ENCODE results near the gene CTNS.

CTNS gene

DNA sequence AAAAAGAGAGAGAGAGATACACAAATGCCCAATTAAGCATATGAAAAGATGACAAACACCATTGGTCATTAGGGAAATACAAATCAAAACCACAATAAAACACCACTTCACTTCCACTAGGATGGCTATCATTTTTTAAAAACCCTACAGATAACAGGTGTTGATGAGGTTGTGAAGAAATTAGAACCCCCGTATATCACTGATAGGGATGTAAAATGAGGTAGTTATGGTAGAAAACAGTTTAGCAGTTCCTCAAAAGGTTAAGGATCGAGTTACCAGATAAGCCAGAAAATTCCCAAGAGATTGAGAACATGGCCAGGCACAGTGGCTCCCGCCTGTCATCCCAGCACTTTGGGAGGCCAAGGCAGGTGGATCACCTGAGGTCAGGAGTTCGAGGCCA is 56.6 kb downstream of the CTNS start:
- no peak overlapping the region for H2AFZ ChIP-seq
- no peak overlapping the region for H3K4me3 ChIP-seq (ENCODE audit: low read depth, low read length)
- no peak overlapping the region for H3K27ac ChIP-seq
- no peaks in the 10 kb centered on the region for H3K9me3 ChIP-seq (ENCODE audit: control insufficient read depth, low read length)
- no peaks in the 10 kb centered on the region for H3K27me3 ChIP-seq (ENCODE audit: control insufficient read depth, insufficient read depth, low read length)
- no peaks in the 10 kb centered on the region for H3K36me3 ChIP-seq (ENCODE audit: control insufficient read depth, insufficient read depth, low read length)
- H3K4me1 ChIP-seq: peaks cover 3% of the 10 kb centered on the region
- no peak overlapping the region for H3K4me2 ChIP-seq (ENCODE audit: low read length)
- peaks cover 10% of the 10 kb centered on the region for H3K79me2 ChIP-seq
- no peak overlapping the region for H3K9ac ChIP-seq
- TF ChIP-seq, protein P1, sequence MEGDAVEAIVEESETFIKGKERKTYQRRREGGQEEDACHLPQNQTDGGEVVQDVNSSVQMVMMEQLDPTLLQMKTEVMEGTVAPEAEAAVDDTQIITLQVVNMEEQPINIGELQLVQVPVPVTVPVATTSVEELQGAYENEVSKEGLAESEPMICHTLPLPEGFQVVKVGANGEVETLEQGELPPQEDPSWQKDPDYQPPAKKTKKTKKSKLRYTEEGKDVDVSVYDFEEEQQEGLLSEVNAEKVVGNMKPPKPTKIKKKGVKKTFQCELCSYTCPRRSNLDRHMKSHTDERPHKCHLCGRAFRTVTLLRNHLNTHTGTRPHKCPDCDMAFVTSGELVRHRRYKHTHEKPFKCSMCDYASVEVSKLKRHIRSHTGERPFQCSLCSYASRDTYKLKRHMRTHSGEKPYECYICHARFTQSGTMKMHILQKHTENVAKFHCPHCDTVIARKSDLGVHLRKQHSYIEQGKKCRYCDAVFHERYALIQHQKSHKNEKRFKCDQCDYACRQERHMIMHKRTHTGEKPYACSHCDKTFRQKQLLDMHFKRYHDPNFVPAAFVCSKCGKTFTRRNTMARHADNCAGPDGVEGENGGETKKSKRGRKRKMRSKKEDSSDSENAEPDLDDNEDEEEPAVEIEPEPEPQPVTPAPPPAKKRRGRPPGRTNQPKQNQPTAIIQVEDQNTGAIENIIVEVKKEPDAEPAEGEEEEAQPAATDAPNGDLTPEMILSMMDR (IDR thresholded peaks at IDR 0.05): no peak

DNA sequence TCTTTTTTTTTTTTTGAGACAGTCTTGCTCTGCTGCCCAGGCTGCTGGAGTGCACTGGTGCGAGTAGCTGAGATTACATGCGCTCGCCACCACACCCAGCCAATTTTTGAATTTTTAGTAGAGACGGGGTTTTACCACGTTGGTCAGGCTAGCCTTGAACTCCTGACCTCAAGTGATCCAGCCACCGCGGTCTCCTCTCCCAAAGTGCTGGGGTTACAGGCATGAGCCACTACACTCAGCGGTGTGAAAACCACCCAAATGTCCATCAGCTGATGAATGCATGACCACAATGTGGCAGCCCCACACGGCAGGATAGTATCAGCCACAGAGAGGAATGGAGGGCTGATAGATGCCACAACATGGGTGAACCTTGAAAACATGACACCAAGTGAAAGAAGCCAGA is 57.3 kb downstream of the CTNS start:
- peaks cover 10% of the 10 kb centered on the region for H3K79me2 ChIP-seq
- H3K9ac ChIP-seq: no peak overlapping the region
- no peaks in the 10 kb centered on the region for H3K36me3 ChIP-seq (ENCODE audit: control insufficient read depth, insufficient read depth, low read length)
- no peak overlapping the region for H3K4me2 ChIP-seq (ENCODE audit: low read length)
- H2AFZ ChIP-seq: no peak overlapping the region
- no peak overlapping the region for H3K4me3 ChIP-seq (ENCODE audit: low read depth, low read length)
- no peaks in the 10 kb centered on the region for H3K27me3 ChIP-seq (ENCODE audit: control insufficient read depth, insufficient read depth, low read length)
- H3K4me1 ChIP-seq: peaks cover 3% of the 10 kb centered on the region
- no peak overlapping the region for H3K27ac ChIP-seq
- TF ChIP-seq, protein P1 (IDR thresholded peaks at IDR 0.05): no peak
- H3K9me3 ChIP-seq (ENCODE audit: control insufficient read depth, low read length): no peaks in the 10 kb centered on the region

DNA sequence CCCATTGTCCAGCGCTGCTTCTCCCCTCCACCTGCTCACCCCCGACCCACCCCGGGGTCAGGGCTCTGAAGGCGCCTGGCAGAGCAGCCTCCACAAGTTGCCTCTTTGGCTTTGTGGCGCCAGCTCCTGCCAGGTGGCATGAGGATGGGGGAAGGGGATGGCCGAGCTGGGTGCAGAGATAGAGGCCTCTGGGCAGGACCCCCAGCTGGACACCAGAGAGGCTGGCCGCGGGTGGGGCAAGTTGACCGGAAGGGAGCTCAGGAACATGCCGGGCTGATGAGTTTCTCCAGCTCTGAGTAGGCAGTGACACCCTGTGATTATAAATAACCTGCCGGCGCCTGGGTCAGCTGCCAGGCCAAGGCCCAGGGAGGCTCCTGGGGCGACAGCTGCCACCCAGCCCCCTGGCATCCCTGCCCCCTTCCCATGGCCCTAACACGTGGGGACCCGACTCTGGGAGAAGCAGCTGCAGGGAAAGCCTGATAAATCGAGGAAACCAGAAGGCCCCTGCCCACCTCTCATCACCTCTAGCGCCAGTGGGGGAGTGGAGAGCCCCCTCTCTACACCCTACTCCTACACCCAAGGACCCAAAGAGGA is 58.7 kb downstream of the CTNS start:
- Histone ChIP-seq H3K27me3 (ENCODE audit: control insufficient read depth, insufficient read depth, low read length) (no peaks in the 10 kb centered on the region), H3K27ac (no peak overlapping the region), H3K4me2 (ENCODE audit: low read length) (peak overlapping the region; percentile 92), H3K4me1 (peaks cover 3% of the 10 kb centered on the region), H3K79me2 (peaks cover 10% of the 10 kb centered on the region), H3K9me3 (ENCODE audit: control insufficient read depth, low read length) (no peaks in the 10 kb centered on the region), H2AFZ (peak overlapping the region; percentile 89), H3K9ac (peak overlapping the region; percentile 15), H3K4me3 (ENCODE audit: low read depth, low read length) (peak overlapping the region; percentile 44), H3K36me3 (ENCODE audit: control insufficient read depth, insufficient read depth, low read length) (no peaks in the 10 kb centered on the region)
- TF ChIP-seq, protein P1 (IDR thresholded peaks at IDR 0.05): no peak

DNA sequence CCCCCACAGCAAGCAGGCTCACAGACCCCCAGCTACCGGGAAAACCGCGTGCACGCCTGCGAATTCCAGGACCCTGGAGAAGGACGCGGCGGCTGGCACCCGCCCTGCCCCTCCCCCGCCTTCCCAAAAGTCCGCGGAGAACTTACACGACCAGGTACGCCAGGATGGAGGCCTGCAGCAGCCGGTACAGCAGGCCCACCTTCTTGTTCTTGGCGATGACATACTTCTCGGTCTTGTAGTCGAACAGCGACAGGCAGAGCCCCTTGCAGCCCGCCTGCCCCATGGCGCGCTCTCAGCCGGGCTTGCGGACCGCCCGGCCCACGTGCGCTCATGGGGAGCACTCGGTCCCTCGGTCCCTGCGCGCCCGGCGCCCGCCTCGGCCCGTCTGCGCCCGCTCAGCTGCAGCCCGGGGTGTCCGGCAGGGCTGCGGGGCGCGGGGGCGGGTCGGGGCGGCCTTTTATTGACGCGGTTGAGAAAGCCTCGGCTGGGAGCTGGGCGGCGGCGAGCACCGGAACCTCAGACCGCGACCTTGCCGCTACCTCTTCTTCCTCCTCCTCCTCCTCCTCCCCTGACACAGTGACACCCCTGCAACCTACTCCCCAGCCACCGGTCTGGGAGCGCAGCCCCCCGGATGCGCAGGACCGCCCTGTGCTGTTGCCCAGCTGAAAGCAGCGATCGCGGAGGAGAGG is 59.3 kb downstream of the CTNS start, which contains the start of gene P2RX5:
TSS of gene P2RX5 (minus strand) at position 433 of the 689 bp plus-strand sequence. CDS start at position 283, 150 bp downstream.
- Histone ChIP-seq H3K4me1 (peaks cover 3% of the 10 kb centered on the region), H3K27ac (no peak within 1 kb of the TSS), H2AFZ (peak within 1 kb of the TSS; percentile 89), H3K9me3 (ENCODE audit: control insufficient read depth, low read length) (no peaks in the 10 kb centered on the region), H3K36me3 (ENCODE audit: control insufficient read depth, insufficient read depth, low read length) (no peaks in the 10 kb centered on the region), H3K79me2 (peaks cover 10% of the 10 kb centered on the region), H3K4me3 (ENCODE audit: low read depth, low read length) (peak within 1 kb of the TSS; percentile 44), H3K4me2 (ENCODE audit: low read length) (peak within 1 kb of the TSS; percentile 92), H3K27me3 (ENCODE audit: control insufficient read depth, insufficient read depth, low read length) (no peaks in the 10 kb centered on the region), H3K9ac (peak within 1 kb of the TSS; percentile 15)
- TF ChIP-seq, protein P1 (IDR thresholded peaks at IDR 0.05): no peak

All from parathyroid adenoma (tissue), 2 donors.